WTC11 (cell line): ENCODE results near the gene TIMP4. TPM values are rescaled to one million over a fixed set of nuclear protein-coding genes. Genes with fewer than 3 reads are reported as not detected.

Experiments used
- ATAC-seq: fragments of 200-7000 bp; cut with Tn5 transposase; 2 replicates; pipeline ENCODE4 v1.10.0; 2021; ENCODE audit warnings: mild to moderate bottlenecking, moderate library complexity
- CTCF ChIA-PET: fragments of 300-600 bp; sonication (Branson Sonifier 250); formaldehyde crosslinking; loops from one replicate; lab custom pipeline; 2021; ENCODE audit warnings: antibody characterized with exemption; lab: Charles Lee
- POLR2A ChIA-PET: fragments of 350-600 bp; sonication (Branson Sonifier 250); formaldehyde crosslinking; loops from one replicate; lab custom pipeline; 2021; ENCODE audit warnings: antibody characterized with exemption; lab: Charles Lee
- DNase-seq: peaks from one replicate; pipeline ENCODE4 v3.0.0; 2021; ENCODE audit warnings: low spot score
- H3K27ac Mint-ChIP-seq: 2 replicates; pipeline ENCODE4 v1.8.0; 2021; ENCODE audit warnings: mixed read lengths
- H3K27me3 Mint-ChIP-seq: 2 replicates; pipeline ENCODE4 v1.8.0; 2021; ENCODE audit warnings: low read depth, mild to moderate bottlenecking, moderate library complexity, mixed read lengths
- H3K36me3 Mint-ChIP-seq: 2 replicates; pipeline ENCODE4 v1.8.0; 2021; ENCODE audit warnings: mixed read lengths
- H3K4me1 Mint-ChIP-seq: 2 replicates; pipeline ENCODE4 v1.8.0; 2022; ENCODE audit warnings: mixed read lengths
- H3K4me3 Mint-ChIP-seq: 2 replicates; pipeline ENCODE4 v1.8.0; 2021; ENCODE audit warnings: mild to moderate bottlenecking, moderate library complexity, mixed read lengths
- H3K9me3 Mint-ChIP-seq: 2 replicates; pipeline ENCODE4 v1.8.0; 2021; ENCODE audit warnings: mixed read lengths
- AR ChIP-seq: fragments of 250-450 bp; sonication (Bioruptor Pico); IDR thresholded peaks from 2 replicates; pipeline ENCODE4 v1.9.0; 2021; ENCODE audit warnings: mild to moderate bottlenecking
- ATF1 ChIP-seq: sonication (generic); formaldehyde crosslinking; IDR thresholded peaks from 2 replicates; pipeline ENCODE4 v1.8.1; 2023; ENCODE audit warnings: mild to moderate bottlenecking, moderate library complexity, missing genetic modification reagents
- CTCF ChIP-seq: fragments of 200-600 bp; IDR thresholded peaks from 2 replicates; pipeline ENCODE4 v1.8.0; 2022; ENCODE audit warnings: antibody characterized with exemption
- ETV6 ChIP-seq: sonication (generic); formaldehyde crosslinking; IDR thresholded peaks from 2 replicates; pipeline ENCODE4 v1.8.1; 2022; ENCODE audit warnings: mild to moderate bottlenecking, missing genetic modification reagents
- GRHL2 ChIP-seq: fragments of 250-450 bp; sonication (Bioruptor Pico); IDR thresholded peaks from 2 replicates; pipeline ENCODE4 v1.8.0; 2022; ENCODE audit warnings: mild to moderate bottlenecking, moderate library complexity; ENCODE audit not compliant: insufficient replicate concordance, severe bottlenecking
- HMGXB4 ChIP-seq: sonication (generic); formaldehyde crosslinking; IDR thresholded peaks from 2 replicates; pipeline ENCODE4 v1.8.1; 2023; ENCODE audit warnings: mild to moderate bottlenecking, moderate library complexity, missing genetic modification reagents
- IRF1 ChIP-seq: sonication (generic); formaldehyde crosslinking; IDR thresholded peaks from 2 replicates; pipeline ENCODE4 v1.8.0; 2023; ENCODE audit warnings: missing genetic modification reagents
- JUN ChIP-seq: sonication (generic); formaldehyde crosslinking; IDR thresholded peaks from 2 replicates; pipeline ENCODE4 v1.8.0; 2023; ENCODE audit warnings: mild to moderate bottlenecking, missing genetic modification reagents
- MLX ChIP-seq: sonication (generic); formaldehyde crosslinking; IDR thresholded peaks from 2 replicates; pipeline ENCODE4 v1.8.1; 2023; ENCODE audit warnings: mild to moderate bottlenecking, missing genetic modification reagents, moderate library complexity
- MXD4 ChIP-seq: fragments of 250-450 bp; sonication (Bioruptor Pico); IDR thresholded peaks from 2 replicates; pipeline ENCODE4 v1.8.0; 2021; ENCODE audit warnings: mild to moderate bottlenecking, moderate library complexity, borderline replicate concordance
- MYBL2 ChIP-seq: sonication (generic); formaldehyde crosslinking; IDR thresholded peaks from 2 replicates; pipeline ENCODE4 v1.8.1; 2023; ENCODE audit warnings: mild to moderate bottlenecking, moderate library complexity, missing genetic modification reagents
- NFATC4 ChIP-seq: fragments of 250-450 bp; sonication (Bioruptor Pico); IDR thresholded peaks from 2 replicates; pipeline ENCODE4 v1.9.0; 2021; ENCODE audit warnings: mild to moderate bottlenecking
- NFE2L1 ChIP-seq: sonication (generic); formaldehyde crosslinking; IDR thresholded peaks from 2 replicates; pipeline ENCODE4 v1.8.1; 2023; ENCODE audit warnings: missing genetic modification reagents
- NR3C1 ChIP-seq: sonication (generic); formaldehyde crosslinking; conservative IDR thresholded peaks from 2 replicates; pipeline ENCODE4 v1.8.1; 2023; ENCODE audit warnings: low read depth, mild to moderate bottlenecking, missing genetic modification reagents
- PREB ChIP-seq: sonication (generic); formaldehyde crosslinking; IDR thresholded peaks from 2 replicates; pipeline ENCODE4 v1.8.1; 2022; ENCODE audit warnings: mild to moderate bottlenecking, missing genetic modification reagents, moderate library complexity, borderline replicate concordance
- RORB ChIP-seq: fragments of 250-450 bp; sonication (Bioruptor Pico); IDR thresholded peaks from 2 replicates; pipeline ENCODE4 v1.9.0; 2021; ENCODE audit warnings: mild to moderate bottlenecking
- ZBTB21 ChIP-seq: sonication (generic); formaldehyde crosslinking; IDR thresholded peaks from 2 replicates; pipeline ENCODE4 v1.8.1; 2023; ENCODE audit warnings: mild to moderate bottlenecking, missing genetic modification reagents, borderline replicate concordance
- ZNF121 ChIP-seq: sonication (generic); formaldehyde crosslinking; IDR thresholded peaks from 2 replicates; pipeline ENCODE4 v1.8.0; 2023; ENCODE audit warnings: missing genetic modification reagents
- ZNF263 ChIP-seq: sonication (generic); formaldehyde crosslinking; IDR thresholded peaks from 2 replicates; pipeline ENCODE4 v1.8.1; 2022; ENCODE audit warnings: low read depth, mild to moderate bottlenecking, moderate library complexity, missing genetic modification reagents
- ZNF396 ChIP-seq: fragments of 250-450 bp; sonication (Bioruptor Pico); IDR thresholded peaks from 2 replicates; pipeline ENCODE4 v1.8.0; 2021; ENCODE audit warnings: mild to moderate bottlenecking, moderate library complexity, borderline replicate concordance
- ZNF423 ChIP-seq: fragments of 250-450 bp; sonication (Bioruptor Pico); IDR thresholded peaks from 2 replicates; pipeline ENCODE4 v2.1.2; 2022; ENCODE audit warnings: mild to moderate bottlenecking, moderate library complexity
- ZNF425 ChIP-seq: fragments of 250-450 bp; sonication (Bioruptor Pico); conservative IDR thresholded peaks from 2 replicates; pipeline ENCODE4 v1.9.0; 2021; ENCODE audit warnings: mild to moderate bottlenecking
- ZNF671 ChIP-seq: fragments of 250-450 bp; sonication (Bioruptor Pico); IDR thresholded peaks from 2 replicates; pipeline ENCODE4 v1.8.0; 2021; ENCODE audit warnings: mild to moderate bottlenecking
- total RNA-seq: library from RNA; stranded (reverse); gene quantifications from 3 replicates; pipeline ENCODE4 v1.2.3, GENCODE V29; 2021

TIMP4 gene
- total RNA-seq, 1 experiment from 2014 or later = 11.8 TPM

- no peak overlapping the region for H3K27ac Mint-ChIP-seq
- H3K36me3 Mint-ChIP-seq = peaks cover 15% of the 10 kb centered on the region
- peaks cover 8% of the 10 kb centered on the region for H3K9me3 Mint-ChIP-seq
- H3K27me3 Mint-ChIP-seq = no peaks in the 10 kb centered on the region
- ATAC-seq (no peak), DNase-seq (no peak)
- TF ChIP-seq NFATC4 (CRISPR knock-in tag) = no peak
- no peak for TF ChIP-seq ZNF423
- TF ChIP-seq ZNF263 (CRISPR knock-in tag) = no peak
- TF ChIP-seq NR3C1 = no peak
- no peak for TF ChIP-seq ZNF425 (CRISPR knock-in tag)
- no peak for TF ChIP-seq JUN (CRISPR knock-in tag)
- no peak for TF ChIP-seq ETV6 (CRISPR knock-in tag)
- no peak for TF ChIP-seq NFE2L1
- TF ChIP-seq ATF1 (CRISPR knock-in tag) = no peak
- TF ChIP-seq AR = no peak
- no peak for TF ChIP-seq GRHL2 (CRISPR knock-in tag)
- TF ChIP-seq MXD4 (CRISPR knock-in tag) = no peak
- no peak for TF ChIP-seq ZNF671
- no peak for TF ChIP-seq HMGXB4 (CRISPR knock-in tag)
- no peak for TF ChIP-seq MYBL2 (CRISPR knock-in tag)
- no peak for TF ChIP-seq ZNF396
- TF ChIP-seq ZBTB21 (CRISPR knock-in tag) = no peak
- TF ChIP-seq RORB (CRISPR knock-in tag) = no peak
- no peak for TF ChIP-seq ZNF121
- ChIA-PET CTCF (interaction anchor here (0.6 to 2.6 kb wide), 5 partner anchors 19 to 1707 kb away, joined by 3 to 18 read pairs (median 5); partner anchors contain the start of gene TIMP4), POLR2A (no interaction called here)
- no peaks in the 10 kb centered on the region for H3K4me1 Mint-ChIP-seq
- H3K4me3 Mint-ChIP-seq = no peak overlapping the region
These were observed 19.5 kb upstream of the TIMP4 start for GRCh38 chr3:12178091-12178820.

- DNase-seq = no peak
- TF ChIP-seq MLX = no peak
- TF ChIP-seq RORB (CRISPR knock-in tag) = no peak
- no peak for TF ChIP-seq PREB (CRISPR knock-in tag)
- TF ChIP-seq IRF1 (CRISPR knock-in tag) = no peak
- no peak for TF ChIP-seq ZNF121
- TF ChIP-seq CTCF = no peak
- TF ChIP-seq, all 79 proteins: peak for 0
- no peak overlapping the region for H3K27ac Mint-ChIP-seq
- ChIA-PET POLR2A (interaction anchor here (0.6 kb wide), 1 partner anchor 40 kb away, joined by 4 read pairs; no protein-coding TSS in a partner anchor), CTCF (interaction anchor here (0.9 to 2.6 kb wide), 8 partner anchors 10 to 303 kb away, joined by 3 to 19 read pairs (median 4); partner anchors contain the start of gene TIMP4)
- H3K36me3 Mint-ChIP-seq = peaks cover 24% of the 10 kb centered on the region
- ATAC-seq = no peak
- H3K4me1 Mint-ChIP-seq = no peaks in the 10 kb centered on the region
- H3K27me3 Mint-ChIP-seq = no peaks in the 10 kb centered on the region
- no peak overlapping the region for H3K4me3 Mint-ChIP-seq
- peaks cover 17% of the 10 kb centered on the region for H3K9me3 Mint-ChIP-seq
These were observed 18.4 kb upstream of the TIMP4 start for GRCh38 chr3:12177126-12177525.
